Liver (tissue), 9 donors: ENCODE data around the gene BACH2. TPM values are rescaled to one million over a fixed set of nuclear protein-coding genes. Genes with fewer than 3 reads are reported as not detected.

Experiments
- DNase-seq: peaks from one replicate; pipeline ENCODE4 v3.0.0-alpha.2; 2017; ENCODE audit warnings: low spot score
- H3K27ac ChIP-seq, 2 donors: one replicate each; pipeline ENCODE4 v1.7.0; 2013; ENCODE audit warnings: inconsistent platforms in 2 of 2, low read length in 2 of 2, control low read depth in 1 of 2, low read depth in 1 of 2, mild to moderate bottlenecking in 1 of 2
- H3K27me3 ChIP-seq, 4 donors: one replicate each; pipeline versions ENCODE4 v1.6.1 to v1.7.0; 2013; ENCODE audit warnings: low read length in 3 of 4, inconsistent platforms in 1 of 4, mild to moderate bottlenecking in 1 of 4, moderate library complexity in 1 of 4; ENCODE audit not compliant: control insufficient read depth in 4 of 4, insufficient read depth in 4 of 4
- H3K36me3 ChIP-seq, 4 donors: one replicate each; pipeline versions ENCODE4 v1.6.1 to v1.7.0; 2013; ENCODE audit warnings: low read length in 3 of 4, mild to moderate bottlenecking in 3 of 4, low read depth in 1 of 4, moderate library complexity in 1 of 4; ENCODE audit not compliant: control insufficient read depth in 4 of 4, insufficient read depth in 3 of 4
- H3K4me1 ChIP-seq, 4 donors: one replicate each; pipeline versions ENCODE4 v1.6.1 to v1.7.0; 2013; ENCODE audit warnings: low read length in 3 of 4, mild to moderate bottlenecking in 3 of 4, moderate library complexity in 1 of 4; ENCODE audit not compliant: control insufficient read depth in 4 of 4, insufficient read depth in 4 of 4
- H3K4me3 ChIP-seq, 3 donors: one replicate each; pipeline versions ENCODE4 v1.6.1 to v1.7.0; 2013; ENCODE audit warnings: low read length in 3 of 3, control low read depth in 1 of 3, low read depth in 1 of 3, mild to moderate bottlenecking in 1 of 3
- H3K9ac ChIP-seq, 2 donors: one replicate each; pipeline ENCODE4 v1.7.0; 2013; ENCODE audit warnings: low read length in 2 of 2, mild to moderate bottlenecking in 2 of 2, moderate library complexity in 2 of 2, control low read depth in 1 of 2, low read depth in 1 of 2
- H3K9me3 ChIP-seq, 4 donors: one replicate each; pipeline versions ENCODE4 v1.6.1 to v1.7.0; 2013; ENCODE audit warnings: low read length in 3 of 4; ENCODE audit not compliant: control insufficient read depth in 4 of 4
- ATF3 ChIP-seq: IDR thresholded peaks from 2 replicates; pipeline ENCODE4 v1.6.1; 2016; ENCODE audit warnings: antibody characterized with exemption
- FOXA2 ChIP-seq: IDR thresholded peaks from 2 replicates; pipeline ENCODE4 v1.6.1; 2016; ENCODE audit warnings: antibody characterized with exemption
- GABPA ChIP-seq, 2 donors: IDR thresholded peaks in 1 of 2; conservative IDR thresholded peaks in 1 of 2; 2 replicates each; pipeline ENCODE4 v1.6.1; 2016; ENCODE audit warnings: antibody characterized with exemption in 2 of 2, mild to moderate bottlenecking in 1 of 2, moderate library complexity in 1 of 2
- HNF4G ChIP-seq: IDR thresholded peaks from 2 replicates; pipeline ENCODE4 v1.6.1; 2016; ENCODE audit warnings: antibody characterized with exemption
- JUND ChIP-seq, 2 donors: IDR thresholded peaks; 2 replicates each; pipeline ENCODE4 v1.6.1; 2016; ENCODE audit warnings: antibody characterized with exemption in 2 of 2
- RAD21 ChIP-seq, 2 donors: IDR thresholded peaks; 2 replicates each; pipeline ENCODE4 v1.6.1; 2016; ENCODE audit warnings: antibody characterized with exemption in 2 of 2, mild to moderate bottlenecking in 2 of 2
- RXRA ChIP-seq, 2 donors: IDR thresholded peaks; 2 replicates each; pipeline ENCODE4 v1.6.1; 2017 to 2018; ENCODE audit warnings: antibody characterized with exemption in 2 of 2, mild to moderate bottlenecking in 1 of 2
- SP1 ChIP-seq: IDR thresholded peaks from 2 replicates; pipeline ENCODE4 v1.6.1; 2018; ENCODE audit warnings: antibody characterized with exemption, mild to moderate bottlenecking
- TAF1 ChIP-seq: conservative IDR thresholded peaks from 2 replicates; pipeline ENCODE4 v1.6.1; 2016; ENCODE audit warnings: antibody characterized with exemption, mild to moderate bottlenecking
- YY1 ChIP-seq: IDR thresholded peaks from 2 replicates; pipeline ENCODE4 v1.6.1; 2016; ENCODE audit warnings: antibody characterized with exemption, mild to moderate bottlenecking
- WGBS: extraction: QIAGEN DNeasy Blood & Tissue Kit; methylation state at CpG from one replicate; pipeline ENCODE4 v1.1.7; 2013; 5-methylcytosine and 5-hydroxymethylcytosine counted together
- polyA plus RNA-seq, 2 donors: library from polyadenylated mRNA; stranded (reverse) in 1 of 2; unstranded in 1 of 2; fragments of 200-250 nt in 1 of 2; fragments of >200 nt in 1 of 2; fragmentation: Nextera tagmentation in 1 of 2; extraction: Ambion mirVana in 1 of 2; gene quantifications; one replicate each; pipeline versions ENCODE4 v1.2.1 to v1.2.3, GENCODE V29; 2013 to 2015
- total RNA-seq, 2 donors: library from RNA; depleted of rRNA; stranded (reverse); fragments of >200 nt; gene quantifications; one replicate each; pipeline ENCODE4 v1.2.3, GENCODE V29; 2014
- TF ChIP-seq, protein P1 (sequence below): IDR thresholded peaks from 2 replicates; pipeline ENCODE4 v1.6.1; 2016; ENCODE audit warnings: antibody characterized with exemption, mild to moderate bottlenecking
- TF ChIP-seq, protein P2 (sequence below): fragments of 150-350 bp; IDR thresholded peaks from 2 replicates; pipeline ENCODE4 v1.5.1; 2017; ENCODE audit warnings: improper control_type of control experiment, low read depth, low read length; ENCODE audit not compliant: missing input control
- donor health status: healthy.
- donor health status: healthy.
- donor health status: healthy.
- donor health status: healthy.
- donor health status: healthy.

BACH2 gene
- total and polyA plus RNA-seq, 4 donors, result 1.9 to 3.7 (median 1.9) TPM

DNA sequence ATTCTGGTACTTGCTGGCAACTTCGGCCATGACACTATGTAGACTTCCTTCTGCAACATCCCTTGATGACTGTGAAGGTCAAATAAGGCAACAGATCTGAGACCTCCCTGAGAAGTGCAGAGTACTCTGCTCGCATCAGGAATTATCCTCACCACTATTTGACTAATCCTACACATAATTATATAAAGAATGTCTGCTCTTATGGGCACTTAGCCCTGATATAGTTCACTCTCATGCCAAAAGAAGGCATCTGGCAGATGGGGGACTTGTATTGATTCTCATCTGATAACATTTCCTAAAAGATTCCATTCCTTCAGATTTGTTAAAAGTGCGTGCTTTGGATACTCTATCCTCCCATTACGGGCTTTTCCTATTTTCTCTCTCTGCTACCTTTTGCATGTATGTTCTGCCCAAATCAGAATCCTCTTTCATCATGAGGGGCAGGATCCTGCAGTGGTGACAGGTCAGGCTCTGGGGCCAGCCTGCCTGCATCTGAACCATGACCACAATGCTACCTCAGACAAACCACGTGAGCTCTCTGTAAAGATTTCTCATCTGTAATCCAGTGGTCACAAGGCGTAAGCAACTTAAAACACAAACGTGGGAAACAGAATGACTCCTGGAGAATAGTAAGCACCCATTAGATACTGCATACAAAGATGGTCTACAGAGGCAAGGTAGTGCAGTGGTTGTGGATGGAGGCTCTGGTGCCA, 268.4 kb downstream of the BACH2 start:
- Histone ChIP-seq H3K4me1 (no peaks in the 10 kb centered on the region), H3K9ac (no peak overlapping the region), H3K27ac (no peak overlapping the region), H3K36me3 (no peaks in the 10 kb centered on the region), H3K27me3 (no peaks in the 10 kb centered on the region), H3K9me3 (no peaks in the 10 kb centered on the region), H3K4me3 (no peak overlapping the region)
- DNase-seq, result no peak
- TF ChIP-seq GABPA (IDR thresholded peaks at IDR 0.05 in 1 of 2, conservative IDR thresholded peaks at IDR 0.05 in 1 of 2) (no peak), YY1 (no peak), JUND (IDR thresholded peaks at IDR 0.05) (no peak), RXRA (IDR thresholded peaks at IDR 0.05) (no peak)
- TF ChIP-seq, protein P1, sequence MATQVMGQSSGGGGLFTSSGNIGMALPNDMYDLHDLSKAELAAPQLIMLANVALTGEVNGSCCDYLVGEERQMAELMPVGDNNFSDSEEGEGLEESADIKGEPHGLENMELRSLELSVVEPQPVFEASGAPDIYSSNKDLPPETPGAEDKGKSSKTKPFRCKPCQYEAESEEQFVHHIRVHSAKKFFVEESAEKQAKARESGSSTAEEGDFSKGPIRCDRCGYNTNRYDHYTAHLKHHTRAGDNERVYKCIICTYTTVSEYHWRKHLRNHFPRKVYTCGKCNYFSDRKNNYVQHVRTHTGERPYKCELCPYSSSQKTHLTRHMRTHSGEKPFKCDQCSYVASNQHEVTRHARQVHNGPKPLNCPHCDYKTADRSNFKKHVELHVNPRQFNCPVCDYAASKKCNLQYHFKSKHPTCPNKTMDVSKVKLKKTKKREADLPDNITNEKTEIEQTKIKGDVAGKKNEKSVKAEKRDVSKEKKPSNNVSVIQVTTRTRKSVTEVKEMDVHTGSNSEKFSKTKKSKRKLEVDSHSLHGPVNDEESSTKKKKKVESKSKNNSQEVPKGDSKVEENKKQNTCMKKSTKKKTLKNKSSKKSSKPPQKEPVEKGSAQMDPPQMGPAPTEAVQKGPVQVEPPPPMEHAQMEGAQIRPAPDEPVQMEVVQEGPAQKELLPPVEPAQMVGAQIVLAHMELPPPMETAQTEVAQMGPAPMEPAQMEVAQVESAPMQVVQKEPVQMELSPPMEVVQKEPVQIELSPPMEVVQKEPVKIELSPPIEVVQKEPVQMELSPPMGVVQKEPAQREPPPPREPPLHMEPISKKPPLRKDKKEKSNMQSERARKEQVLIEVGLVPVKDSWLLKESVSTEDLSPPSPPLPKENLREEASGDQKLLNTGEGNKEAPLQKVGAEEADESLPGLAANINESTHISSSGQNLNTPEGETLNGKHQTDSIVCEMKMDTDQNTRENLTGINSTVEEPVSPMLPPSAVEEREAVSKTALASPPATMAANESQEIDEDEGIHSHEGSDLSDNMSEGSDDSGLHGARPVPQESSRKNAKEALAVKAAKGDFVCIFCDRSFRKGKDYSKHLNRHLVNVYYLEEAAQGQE, result no peak
- 89% methylated on average over 7 of the region's 7 CpGs for WGBS

GRCh38 chr6:90026216-90026615, 270.4 kb downstream of the BACH2 start:
- no peak for TF ChIP-seq JUND (IDR thresholded peaks at IDR 0.05)
- no peak for TF ChIP-seq RAD21 (IDR thresholded peaks at IDR 0.05)
- TF ChIP-seq RXRA (IDR thresholded peaks at IDR 0.05), result no peak
- TF ChIP-seq ATF3, result no peak
- TF ChIP-seq TAF1, result no peak
- no peak for TF ChIP-seq HNF4G
- TF ChIP-seq, protein P2, sequence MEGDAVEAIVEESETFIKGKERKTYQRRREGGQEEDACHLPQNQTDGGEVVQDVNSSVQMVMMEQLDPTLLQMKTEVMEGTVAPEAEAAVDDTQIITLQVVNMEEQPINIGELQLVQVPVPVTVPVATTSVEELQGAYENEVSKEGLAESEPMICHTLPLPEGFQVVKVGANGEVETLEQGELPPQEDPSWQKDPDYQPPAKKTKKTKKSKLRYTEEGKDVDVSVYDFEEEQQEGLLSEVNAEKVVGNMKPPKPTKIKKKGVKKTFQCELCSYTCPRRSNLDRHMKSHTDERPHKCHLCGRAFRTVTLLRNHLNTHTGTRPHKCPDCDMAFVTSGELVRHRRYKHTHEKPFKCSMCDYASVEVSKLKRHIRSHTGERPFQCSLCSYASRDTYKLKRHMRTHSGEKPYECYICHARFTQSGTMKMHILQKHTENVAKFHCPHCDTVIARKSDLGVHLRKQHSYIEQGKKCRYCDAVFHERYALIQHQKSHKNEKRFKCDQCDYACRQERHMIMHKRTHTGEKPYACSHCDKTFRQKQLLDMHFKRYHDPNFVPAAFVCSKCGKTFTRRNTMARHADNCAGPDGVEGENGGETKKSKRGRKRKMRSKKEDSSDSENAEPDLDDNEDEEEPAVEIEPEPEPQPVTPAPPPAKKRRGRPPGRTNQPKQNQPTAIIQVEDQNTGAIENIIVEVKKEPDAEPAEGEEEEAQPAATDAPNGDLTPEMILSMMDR, result no peak
- no peak for TF ChIP-seq SP1
- no peak for TF ChIP-seq FOXA2
- no peak for TF ChIP-seq GABPA (IDR thresholded peaks at IDR 0.05 in 1 of 2, conservative IDR thresholded peaks at IDR 0.05 in 1 of 2)
- no peak overlapping the region for H3K9ac ChIP-seq
- 89% methylated on average over 1 of the region's 1 CpG for WGBS

More at GRCh38 chr6:90026216-90026615, 270.4 kb downstream of the BACH2 start:
- H3K36me3 ChIP-seq, result no peaks in the 10 kb centered on the region
- H3K4me1 ChIP-seq, result no peaks in the 10 kb centered on the region
- no peak for DNase-seq
- H3K4me3 ChIP-seq, result no peak overlapping the region
- H3K27ac ChIP-seq, result no peak overlapping the region
- H3K27me3 ChIP-seq, result no peaks in the 10 kb centered on the region
- H3K9me3 ChIP-seq, result no peaks in the 10 kb centered on the region
